Fibroblast of upper back skin (primary cell): ENCODE results near the gene MAP2K7.
"Not testable (repeated sequence)": the region's sequence is repeated elsewhere in the genome, so short reads cannot be mapped to it uniquely, and the experiment has no call there.

ENCODE experiments used
- DNase-seq: peaks from one replicate; pipeline ENCODE4 v3.0.0-alpha.2; 2013

MAP2K7 gene

DNA sequence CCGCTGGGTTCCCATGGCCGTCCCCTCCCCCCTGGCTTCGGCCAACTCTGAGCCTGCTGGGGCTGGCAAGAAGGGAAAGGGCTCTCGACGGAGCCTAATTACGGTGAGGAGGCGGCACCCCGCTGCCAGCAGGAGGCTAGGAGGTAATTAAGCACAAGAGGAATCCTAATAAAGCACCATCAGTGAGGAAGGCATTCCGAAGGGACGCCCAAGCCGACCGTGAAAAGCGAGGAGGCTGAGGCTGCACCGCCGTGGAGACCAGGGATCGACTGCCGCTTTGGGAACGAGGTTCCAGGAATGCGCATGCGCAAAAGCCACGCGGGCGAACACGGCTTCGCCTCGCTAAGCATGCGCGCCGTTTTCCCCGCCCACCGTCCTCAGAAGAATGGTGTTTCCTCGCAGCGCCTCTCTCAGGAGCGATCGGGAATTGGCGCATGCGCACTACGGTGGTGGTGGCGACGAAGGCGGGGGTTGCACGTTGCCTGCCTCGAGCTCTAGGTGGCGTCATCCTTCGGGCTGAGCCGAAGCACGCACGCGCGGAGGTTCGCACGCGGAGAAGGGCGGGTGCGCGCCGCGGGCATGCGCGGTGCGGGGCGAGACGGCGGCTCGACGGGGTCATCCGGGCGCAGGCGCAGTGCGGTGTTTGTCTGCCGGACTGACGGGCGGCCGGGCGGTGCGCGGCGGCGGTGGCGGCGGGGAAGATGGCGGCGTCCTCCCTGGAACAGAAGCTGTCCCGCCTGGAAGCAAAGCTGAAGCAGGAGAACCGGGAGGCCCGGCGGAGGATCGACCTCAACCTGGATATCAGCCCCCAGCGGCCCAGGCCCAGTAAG, at the start of gene MAP2K7:
MAP2K7 (plus strand) TSS at position 634 of the 830 bp plus-strand sequence; CDS start at position 702, 68 bp downstream.
- peak; percentile 99 for DNase-seq

DNA sequence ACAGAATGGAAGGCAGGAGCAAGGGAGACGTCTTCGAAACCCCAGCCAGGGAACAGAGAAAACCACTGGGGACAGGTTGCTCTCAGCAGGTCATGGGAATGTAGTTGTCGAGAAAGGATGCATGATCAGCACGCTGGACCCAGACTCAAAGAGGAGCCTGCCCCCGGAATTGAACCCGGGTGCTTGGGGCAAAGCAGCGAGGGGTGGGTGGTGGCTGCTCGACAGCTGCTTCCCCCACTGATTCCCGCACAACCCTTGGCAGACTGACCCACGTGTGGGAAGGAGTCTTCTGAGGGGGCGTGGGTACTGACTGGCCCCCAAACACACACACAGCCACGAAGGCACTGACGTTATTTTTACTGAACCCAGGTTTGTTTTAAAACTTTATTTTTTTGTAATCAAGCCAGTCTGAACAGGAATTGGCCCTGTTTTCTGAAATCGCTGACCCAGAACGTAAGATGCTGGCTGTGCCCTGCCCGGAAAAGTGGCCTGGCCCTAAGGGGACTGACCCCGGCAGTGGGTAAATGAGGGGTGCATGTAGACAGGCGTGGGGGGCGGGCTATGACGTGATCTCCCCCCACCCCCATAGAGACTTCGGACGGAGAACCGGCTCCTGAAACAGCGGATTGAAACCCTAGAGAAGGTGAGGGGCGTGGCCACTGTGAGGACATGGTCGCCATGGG, 48.1 kb upstream of the MAP2K7 start:
- DNase-seq, result no peak

DNA sequence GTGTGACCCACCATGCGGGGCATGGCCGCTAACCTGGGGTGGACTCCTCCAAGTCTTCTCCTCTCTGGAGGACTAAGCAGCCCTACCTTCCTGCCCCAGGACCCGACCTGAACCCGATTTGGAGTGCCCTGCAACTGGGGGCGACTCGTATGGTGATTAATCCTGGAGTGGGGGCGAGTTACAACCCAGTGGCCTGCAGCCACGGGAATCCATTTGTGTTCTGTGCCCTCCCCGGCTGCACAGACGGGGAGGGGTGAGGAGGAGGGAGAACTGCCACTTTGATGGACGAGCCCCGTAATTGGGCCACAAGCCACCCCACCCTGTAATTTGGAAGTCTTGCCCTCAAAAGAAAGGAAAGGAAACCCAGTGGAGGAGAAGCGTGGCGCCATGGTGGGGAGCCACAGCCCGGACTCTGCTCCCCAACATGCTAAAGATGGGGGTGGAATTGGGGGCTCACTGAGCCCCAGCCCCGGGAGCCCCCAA, 47.5 kb upstream of the MAP2K7 start:
- no peak for DNase-seq

DNA sequence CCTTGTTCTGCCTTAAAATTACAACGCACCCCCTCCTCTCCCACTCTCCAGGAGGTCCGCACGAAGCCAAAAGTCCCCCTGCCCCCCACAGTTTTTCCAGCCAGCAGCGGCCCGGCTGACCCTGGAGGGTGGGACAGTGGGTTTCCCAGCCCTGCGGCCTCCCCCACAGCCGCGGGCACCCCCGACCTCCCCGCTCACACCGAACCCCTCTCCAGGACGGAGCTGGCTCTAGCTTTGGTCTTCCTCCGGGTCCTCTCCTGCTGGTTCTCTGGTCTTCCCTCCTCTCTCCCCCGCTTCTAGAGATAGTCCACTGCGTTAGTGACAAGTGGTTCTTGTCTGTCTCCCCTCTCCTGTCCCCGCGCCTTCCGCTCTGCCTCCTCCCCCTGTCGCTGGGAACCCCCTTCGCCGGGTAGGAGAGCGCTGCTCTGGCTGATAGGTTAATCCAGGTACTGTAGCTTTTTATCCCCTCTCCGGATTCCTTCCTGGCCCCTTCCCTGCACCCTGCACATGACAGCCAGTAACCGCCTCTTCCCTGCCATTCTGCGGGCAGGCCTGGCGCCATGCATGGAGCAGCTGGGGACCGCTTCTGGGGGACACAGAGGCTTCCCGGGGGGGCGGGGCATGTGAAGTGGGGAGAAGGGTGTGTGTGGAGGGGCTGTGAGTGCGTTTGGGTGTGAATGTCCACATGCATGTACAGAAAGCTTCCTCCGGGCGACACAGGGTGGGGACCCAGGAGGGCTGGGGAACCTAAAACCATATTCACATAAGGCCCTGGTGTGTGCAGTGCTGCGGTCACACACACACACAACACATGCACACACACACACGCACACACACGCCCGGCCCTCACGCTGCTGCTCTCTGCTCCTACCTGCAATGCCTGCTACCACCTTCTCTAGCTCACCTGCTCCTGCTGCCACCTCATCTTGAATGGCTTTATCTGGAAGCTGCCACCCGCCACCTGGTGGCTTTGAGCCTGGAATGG, 46.7 kb upstream of the MAP2K7 start:
- no peak for DNase-seq

DNA sequence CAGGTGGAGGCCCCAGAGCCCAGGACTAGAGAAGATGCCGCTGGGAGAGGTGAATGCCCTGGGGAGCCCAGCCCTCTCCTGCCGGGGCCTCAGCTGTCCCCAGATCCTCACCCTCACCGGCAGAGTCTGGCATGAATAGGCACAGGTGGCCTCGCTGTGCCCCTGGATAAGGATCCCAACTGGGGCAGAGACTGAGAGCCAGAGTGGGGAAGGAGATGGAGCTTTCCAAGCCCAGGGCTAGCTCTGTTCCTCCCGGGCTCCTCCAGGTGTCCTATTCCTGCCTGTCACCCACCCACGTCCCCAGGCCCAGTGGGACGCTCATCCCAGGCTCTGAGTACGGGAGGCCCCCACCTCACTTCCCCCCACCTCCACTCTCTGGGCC, 46.0 kb upstream of the MAP2K7 start:
- DNase-seq, result no peak

DNA sequence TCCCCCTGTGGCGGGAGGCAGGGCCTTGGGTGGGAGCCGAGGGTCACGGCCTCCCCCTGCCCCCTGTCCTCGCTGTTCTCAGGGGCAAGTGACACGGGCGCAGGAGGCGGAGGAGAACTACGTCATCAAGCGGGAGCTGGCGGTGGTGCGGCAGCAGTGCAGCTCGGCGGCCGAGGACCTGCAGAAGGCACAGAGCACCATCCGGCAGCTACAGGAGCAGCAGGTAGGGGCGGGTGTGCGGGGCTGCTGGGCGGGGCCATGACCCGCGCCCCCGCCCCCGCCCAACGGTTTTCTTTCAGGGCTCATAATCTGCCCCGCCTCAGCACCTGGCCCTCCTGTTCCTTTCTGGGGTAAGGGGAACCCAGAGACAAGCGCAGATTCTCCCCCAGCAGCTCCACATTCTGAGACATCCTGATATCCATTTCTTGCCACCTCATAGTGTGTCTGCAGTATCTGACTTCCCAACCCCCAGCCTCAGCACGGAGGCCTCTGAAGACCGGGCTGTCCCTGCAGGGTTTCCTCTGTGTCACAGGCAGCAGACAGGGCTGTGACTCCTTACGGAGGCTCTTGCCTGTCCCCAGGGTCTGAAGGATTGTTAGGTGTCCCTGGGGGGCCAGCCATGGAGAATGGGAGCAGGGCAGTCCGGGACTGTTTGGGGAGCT, 45.4 kb upstream of the MAP2K7 start:
- no peak for DNase-seq

DNA sequence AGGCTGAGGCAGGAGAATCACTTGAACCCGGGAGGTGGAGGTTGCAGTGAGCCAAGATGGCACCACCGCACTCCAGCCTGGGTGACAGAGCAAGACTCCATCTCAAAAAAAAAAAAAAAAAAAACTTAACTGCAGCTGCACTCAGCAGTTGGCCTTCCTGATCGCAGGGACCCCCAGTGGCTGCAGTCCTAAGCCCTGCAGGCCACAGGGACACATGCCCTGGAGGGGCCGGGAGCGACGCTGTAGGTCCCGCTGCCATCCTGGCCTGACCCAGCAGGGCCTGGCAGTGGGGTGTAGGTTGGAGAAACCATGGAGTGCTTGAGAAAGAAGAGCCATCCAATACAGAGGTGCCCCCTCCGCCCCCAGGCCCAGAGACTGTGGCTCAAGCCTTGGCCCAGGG, 44.6 kb upstream of the MAP2K7 start:
- DNase-seq, result not testable (repeated sequence)

DNA sequence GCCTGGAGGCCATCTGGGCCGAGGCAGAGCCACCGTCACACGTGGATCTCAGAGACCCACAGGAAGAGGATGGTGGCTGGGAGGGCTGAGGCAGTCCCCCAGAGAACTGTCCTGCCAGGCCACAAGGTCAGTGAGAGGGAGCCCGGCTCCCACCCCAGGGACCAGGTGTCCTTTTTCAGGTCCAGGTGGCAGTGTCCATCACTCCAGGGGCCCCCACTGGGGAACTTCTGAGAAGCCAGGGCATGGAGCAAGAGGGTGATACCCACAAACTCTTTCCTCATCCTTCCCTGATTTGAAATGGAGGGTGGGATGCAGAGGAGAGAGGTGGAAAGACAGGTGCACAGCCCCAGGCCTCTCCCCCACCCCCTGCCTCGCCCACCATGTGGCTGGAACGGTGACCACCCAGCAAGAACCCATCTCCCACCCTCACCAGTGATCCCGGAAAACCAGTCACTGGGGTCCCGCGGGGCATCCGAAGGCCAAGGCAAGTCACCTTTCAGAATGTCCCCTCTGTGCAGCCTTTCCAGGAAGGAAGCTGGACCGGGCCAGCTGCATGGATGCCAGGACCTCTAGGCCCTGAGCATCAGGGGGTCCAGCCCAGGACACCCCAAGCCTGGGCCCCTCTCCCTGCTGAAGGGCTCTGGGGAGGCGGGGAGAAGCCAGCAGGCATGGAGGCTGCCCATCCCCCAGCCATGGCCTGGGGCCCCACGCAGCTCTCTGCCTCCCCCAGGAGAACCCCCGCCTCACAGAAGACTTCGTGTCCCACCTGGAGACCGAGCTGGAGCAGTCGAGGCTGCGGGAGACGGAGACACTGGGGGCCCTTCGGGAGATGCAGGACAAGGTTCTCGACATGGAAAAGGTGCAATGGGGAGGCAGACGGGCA, 43.6 kb upstream of the MAP2K7 start:
- no peak for DNase-seq

DNA sequence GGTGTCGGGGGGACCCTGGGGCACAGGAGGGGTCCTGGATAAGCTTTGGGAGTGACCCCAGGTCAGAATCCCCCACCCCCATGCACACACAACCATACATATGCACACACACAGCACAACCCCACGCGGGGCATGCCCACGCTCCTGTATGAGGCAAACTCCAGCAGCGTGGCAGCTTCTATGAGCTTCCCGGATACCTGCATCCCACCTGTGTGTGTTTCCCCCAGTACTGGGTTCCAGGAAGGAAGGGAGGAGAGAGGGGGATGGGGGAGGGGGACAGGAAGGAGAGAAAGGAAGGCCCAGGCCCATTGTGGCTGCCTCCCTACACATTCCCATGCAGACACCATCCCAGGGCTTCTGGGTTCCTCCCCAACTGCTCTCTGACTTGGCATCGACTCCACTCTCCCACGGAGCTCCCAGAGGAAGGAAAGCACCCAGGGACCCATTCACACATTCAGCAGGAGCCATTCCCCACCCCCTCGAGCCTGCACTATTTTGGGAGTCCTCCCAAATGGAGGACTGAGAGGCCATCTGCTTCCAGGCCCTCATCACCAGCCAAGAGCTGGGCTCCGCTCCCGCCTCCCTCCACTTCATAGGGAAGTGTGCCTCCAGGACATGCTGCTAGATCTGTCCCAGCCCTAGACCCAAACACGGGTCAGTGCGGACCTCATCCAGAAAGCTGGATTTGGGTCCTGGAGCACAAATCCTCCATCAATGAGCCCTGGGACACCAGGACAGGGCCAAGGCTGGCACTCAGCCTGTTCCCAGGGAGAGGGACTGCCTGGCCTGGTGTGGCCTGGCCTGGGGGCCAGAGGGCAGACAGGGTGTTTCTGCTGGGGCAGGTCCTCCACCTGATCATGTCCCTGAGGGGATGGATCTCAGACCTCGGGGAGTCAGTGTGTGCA, 42.7 kb upstream of the MAP2K7 start:
- DNase-seq, result no peak

DNA sequence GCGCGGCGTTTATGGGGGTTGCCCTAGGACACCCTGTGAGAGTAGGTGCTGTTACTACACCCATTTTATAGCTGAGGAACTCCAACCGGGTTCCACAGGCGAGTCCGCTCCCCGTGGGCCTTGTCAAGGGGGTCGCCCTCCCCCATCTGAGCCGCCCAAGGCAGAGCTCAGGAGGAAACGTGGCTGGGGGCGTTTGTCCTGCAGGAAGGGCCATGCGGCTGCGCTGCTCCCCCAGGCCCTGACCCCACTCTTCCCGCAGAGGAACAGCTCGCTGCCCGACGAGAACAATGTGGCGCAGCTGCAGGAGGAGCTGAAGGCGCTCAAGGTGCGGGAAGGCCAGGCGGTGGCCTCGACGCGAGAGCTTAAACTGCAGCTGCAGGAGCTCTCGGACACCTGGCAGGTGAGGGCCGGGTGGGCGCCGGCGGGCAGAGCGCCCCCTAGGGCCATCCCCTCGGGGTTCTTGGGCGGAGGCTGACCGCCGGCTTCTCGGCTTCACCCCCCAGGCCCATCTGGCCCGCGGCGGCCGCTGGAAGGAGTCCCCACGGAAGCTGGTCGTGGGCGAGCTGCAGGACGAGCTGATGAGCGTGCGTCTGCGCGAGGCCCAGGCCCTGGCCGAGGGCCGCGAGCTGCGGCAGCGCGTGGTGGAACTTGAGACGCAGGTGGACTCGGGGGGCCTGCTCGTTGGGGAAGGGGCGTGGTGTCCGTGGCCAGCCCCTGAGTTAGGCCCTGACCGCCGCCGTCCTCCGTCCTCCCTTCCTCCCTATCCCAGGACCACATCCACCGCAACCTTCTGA, 41.9 kb upstream of the MAP2K7 start:
- DNase-seq, result no peak

DNA sequence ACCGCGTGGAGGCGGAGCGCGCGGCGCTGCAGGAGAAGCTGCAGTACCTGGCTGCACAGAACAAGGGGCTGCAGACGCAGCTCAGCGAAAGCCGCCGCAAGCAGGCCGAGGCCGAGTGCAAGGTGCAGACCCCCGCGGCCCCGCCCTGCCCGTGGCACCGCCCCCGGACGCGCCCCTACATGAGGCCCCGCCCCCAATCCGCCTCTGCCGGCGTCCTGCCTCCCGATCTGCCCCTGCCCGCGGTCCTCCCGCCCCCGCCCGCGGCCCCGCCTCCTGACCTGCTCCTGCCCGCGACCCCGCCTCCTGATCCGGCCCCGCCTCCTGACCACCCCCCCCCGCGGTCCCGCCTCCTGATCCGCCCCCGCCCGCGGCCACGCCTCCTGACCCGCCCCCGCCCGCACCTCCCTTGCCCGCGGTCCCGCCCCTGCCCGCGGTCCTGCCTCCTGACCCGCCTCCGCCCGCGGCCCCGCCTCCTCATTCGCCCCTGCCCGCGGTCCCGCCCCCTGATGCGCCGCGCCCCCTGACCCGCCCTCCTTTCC, 41.2 kb upstream of the MAP2K7 start:
- DNase-seq, result peak; percentile 39

DNA sequence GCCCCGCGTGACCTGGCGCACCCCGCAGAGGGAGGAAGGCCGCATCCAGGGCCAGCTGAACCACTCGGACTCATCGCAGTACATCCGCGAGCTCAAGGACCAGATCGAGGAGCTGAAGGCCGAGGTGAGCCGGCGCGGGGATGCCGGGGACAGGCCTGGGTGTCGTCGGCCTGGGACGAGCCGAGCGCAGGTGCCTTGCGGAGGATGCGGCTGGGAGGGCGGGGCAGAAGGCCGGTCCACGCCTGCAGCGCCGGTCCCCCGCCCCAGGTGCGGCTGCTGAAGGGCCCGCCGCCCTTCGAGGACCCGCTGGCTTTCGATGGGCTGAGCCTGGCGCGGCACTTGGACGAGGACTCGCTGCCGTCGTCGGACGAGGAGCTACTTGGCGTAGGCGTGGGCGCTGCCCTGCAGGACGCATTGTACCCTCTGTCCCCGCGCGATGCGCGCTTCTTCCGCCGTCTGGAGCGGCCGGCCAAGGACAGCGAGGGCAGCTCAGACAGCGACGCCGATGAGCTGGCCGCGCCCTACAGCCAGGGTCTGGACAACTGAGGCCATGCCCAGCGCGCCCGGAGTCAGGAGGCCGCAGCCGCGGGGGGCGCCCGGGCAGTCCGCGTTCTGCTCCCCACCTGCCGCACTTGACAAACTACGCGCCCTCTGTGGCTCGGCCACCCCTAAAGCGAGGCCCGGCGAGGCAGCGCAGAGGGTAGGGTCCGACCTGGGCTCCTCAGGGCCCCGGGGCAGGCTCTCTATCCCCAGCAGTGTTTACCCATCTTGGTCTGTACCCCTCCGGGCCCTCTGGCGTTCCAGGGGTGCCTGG, 40.3 kb upstream of the MAP2K7 start:
- DNase-seq, result no peak

DNA sequence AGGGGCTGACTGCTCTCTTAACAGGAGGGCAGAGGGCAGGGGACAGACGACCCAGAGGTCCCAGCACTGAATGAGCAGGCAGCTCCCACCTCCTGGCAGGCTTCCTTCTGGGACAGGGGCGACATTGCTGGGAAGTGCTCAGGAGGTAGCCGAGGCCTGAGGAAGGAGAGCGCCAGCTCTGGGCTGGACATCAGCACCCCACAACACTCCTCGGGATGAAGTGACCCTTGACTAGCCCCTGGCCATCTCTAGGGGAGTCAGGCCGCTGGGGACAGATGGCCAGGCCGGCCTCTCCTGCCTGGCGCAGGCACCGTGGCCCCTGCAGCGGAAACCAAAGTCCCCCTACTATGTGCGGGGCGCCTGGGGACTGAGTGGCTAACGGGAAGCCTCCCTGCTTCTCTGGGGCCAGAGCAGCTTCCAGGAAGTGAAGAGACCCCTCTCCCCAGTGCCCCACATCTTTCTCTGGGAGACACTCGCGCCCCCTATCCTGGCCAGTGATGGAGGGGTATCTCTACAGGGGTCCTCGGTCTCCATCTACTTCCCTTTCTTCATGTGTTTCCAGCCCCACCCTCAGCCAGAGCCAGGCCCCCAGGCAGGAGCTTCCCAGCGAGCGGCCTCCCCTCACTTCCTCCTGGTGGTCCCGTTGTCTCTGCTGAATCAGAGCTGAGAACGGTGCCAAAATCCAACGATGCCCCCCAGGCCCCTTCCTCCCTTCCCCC, 39.5 kb upstream of the MAP2K7 start:
- DNase-seq, result no peak

DNA sequence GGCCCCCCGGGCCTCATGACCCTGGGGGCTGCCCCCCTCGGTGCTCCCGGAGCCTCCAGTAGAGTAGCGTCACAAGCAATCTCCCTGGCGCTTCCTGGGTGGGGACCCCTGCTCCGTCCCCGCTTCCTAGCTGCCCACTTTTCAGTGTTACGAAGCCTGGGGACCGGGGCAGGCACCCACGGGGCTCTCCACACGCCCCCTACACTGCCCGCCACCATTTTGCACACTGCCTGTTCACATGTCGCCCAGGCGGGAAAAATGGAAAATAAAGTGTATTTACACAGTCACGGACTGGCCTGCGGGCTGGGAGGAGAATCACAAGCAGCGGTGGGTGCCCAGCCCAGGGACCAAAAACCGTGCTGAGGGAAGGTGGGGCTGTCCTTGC, 39.0 kb upstream of the MAP2K7 start:
- no peak for DNase-seq

DNA sequence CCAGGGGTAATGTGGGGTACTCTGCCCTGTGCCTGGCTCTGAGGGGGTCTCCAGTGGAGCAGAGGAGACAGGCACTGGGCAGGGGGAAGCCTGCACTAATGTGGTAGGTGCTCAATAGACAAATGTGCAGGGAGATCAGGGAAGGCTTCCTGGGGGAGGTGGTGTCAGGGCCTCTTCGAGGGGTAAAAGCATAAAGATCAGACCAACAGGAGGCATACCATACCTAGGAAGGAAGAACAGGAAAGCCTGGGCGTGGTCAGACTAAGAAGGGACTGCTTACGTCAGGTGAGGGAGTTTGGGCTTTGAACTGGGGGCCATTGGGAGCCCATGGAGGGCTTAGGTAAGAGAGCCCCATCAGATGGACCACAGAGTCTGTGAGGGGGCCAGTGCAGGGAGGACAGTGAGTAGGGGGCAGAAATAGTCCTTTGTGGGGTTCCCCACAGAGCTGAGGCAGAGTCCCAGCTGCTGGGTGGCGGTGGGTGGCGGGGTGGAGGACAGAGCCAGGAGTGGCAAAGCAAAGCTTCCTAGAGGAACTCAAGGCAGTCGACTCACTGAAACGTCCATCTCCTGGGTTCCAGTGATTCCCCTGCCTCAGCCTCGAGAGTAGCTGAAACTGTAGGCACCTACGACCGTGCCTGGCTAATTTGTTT, 38.3 kb upstream of the MAP2K7 start:
- no peak for DNase-seq

DNA sequence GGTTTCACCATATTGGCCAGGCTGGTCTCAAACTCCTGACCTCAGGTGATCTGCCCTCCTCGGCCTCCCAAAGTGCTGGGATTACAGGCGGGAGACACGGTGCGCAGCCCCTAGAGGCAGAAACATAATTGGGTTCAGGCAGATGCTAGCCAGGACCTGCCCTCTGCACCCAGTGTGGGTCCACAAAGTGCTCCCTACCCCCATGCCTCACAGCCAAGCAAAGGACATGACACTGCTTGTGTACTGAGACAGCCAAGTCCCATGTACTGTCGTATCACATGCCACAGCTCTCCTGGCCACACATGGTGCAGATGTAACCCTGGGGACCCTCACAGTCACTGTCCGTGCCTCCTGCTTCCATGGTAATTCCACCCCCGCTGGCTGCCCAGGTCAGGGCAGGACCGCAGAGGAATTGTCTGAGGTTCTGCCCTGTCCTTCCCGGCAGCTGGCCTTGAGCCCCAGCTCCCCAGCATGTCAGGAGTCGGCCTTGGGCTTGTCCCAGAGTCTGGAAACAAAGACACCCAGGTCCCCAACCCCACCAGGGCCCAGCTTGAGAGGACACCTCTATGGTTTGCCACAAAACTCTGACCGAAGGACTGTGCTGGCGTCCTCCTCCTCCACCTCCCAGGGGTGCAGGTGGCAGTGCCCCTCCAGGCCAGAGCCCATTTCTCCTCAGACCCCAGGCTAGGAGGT, 37.1 kb upstream of the MAP2K7 start:
- no peak for DNase-seq
